Neuron (in vitro differentiated cells): ENCODE measurements around the gene DCUN1D2.

Source experiments
- H2AFZ ChIP-seq: one replicate; pipeline ENCODE4 v1.6.1; 2013; ENCODE audit warnings: low read depth, mild to moderate bottlenecking, inconsistent platforms, low read length, moderate library complexity
- H3K27me3 ChIP-seq: one replicate; pipeline ENCODE4 v1.6.1; 2013; ENCODE audit warnings: low read length; ENCODE audit not compliant: insufficient read depth
- H3K36me3 ChIP-seq: one replicate; pipeline ENCODE4 v1.6.1; 2013; ENCODE audit warnings: low read length; ENCODE audit not compliant: insufficient read depth
- H3K4me1 ChIP-seq: one replicate; pipeline ENCODE4 v1.6.1; 2013; ENCODE audit warnings: low read length; ENCODE audit not compliant: insufficient read depth
- H3K4me3 ChIP-seq: 2 replicates; pipeline ENCODE4 v1.5.1; 2013; ENCODE audit warnings: mild to moderate bottlenecking, low read length, moderate library complexity
- H3K9me3 ChIP-seq: one replicate; pipeline ENCODE4 v1.6.1; 2013; ENCODE audit warnings: low read length

DCUN1D2 gene

DNA sequence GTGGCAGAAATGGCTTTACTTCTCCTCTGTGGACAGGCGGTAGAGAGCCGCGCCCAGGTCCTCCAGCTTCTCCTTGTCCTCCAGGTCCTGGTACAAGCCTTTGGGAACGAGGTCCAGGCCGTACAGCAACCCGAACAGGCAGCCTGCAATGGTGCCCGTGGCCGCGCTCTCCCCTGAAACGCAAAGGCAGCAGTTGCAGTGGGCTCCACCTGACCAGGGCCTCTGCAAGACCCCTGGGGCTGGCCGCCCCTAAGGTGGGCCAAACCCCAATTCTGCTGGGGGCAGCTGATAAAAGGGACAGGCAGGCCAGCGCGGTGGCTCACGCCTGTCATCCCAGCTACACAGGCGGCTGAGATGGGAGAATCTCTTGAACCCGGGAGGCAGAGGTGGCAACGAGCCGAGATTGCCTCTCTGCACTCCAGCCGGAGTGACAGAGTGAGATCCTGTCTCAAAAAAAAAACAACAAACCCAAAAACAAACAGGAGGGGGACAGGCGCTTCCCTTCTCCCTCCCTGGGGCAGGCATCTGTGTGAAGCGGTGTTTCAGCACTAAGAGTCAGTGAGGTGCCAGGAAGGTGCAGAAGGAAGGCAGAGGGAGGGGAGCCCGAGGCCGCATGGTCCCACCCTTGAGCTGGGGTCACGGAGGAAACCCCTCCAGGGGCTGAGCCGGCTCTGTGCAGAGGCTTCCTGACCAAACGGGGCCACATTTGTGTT, 67.5 kb downstream of the DCUN1D2 start:
- H3K4me1 ChIP-seq, result peaks cover 2% of the 10 kb centered on the region
- no peaks in the 10 kb centered on the region for H3K36me3 ChIP-seq
- no peak overlapping the region for H2AFZ ChIP-seq
- H3K4me3 ChIP-seq, result no peak overlapping the region
- no peaks in the 10 kb centered on the region for H3K9me3 ChIP-seq
- no peaks in the 10 kb centered on the region for H3K27me3 ChIP-seq

- Histone ChIP-seq H3K36me3 (no peaks in the 10 kb centered on the region), H2AFZ (no peak overlapping the region), H3K4me3 (no peak overlapping the region), H3K9me3 (no peaks in the 10 kb centered on the region), H3K4me1 (peaks cover 8% of the 10 kb centered on the region), H3K27me3 (no peaks in the 10 kb centered on the region)
These were observed 68.7 kb downstream of the DCUN1D2 start for GRCh38 chr13:113421673-113422270.

DNA sequence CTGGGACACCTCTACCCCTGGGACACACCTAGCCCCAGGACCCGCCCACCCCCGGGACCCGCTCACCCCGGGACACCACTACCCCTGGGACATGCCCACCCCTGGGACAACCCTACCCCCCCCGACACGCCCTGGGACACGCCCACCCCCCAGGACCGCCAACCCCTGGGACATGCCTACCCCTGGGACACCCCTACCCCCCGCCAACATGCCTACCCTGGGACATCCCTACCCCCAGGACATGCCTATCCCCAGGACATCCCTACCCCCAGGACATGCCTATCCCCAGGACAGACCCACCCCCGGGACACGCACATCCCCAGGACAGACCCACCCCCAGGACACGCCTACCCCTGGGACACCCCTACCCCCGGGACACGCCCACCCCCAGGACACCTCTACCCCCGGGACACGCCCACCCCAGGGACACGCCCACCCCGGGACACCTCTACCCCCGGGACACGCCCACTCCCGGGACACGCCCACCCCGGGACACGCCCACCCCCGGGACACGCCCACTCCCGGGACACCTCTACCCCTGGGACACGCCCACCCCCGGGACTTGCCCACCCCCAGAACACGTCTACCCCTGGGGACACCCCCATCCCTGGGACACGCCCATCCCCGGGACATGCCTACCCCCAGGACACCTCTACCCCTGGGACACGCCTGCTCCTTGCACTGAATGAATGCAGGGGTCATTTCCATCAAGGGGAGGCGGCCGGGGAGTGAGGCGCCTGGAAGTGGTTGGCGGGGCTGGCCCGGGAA, 69.5 kb downstream of the DCUN1D2 start:
- no peaks in the 10 kb centered on the region for H3K9me3 ChIP-seq
- H3K36me3 ChIP-seq, result no peaks in the 10 kb centered on the region
- H2AFZ ChIP-seq, result no peak overlapping the region
- peaks cover 8% of the 10 kb centered on the region for H3K4me1 ChIP-seq
- H3K4me3 ChIP-seq, result no peak overlapping the region
- H3K27me3 ChIP-seq, result no peaks in the 10 kb centered on the region

DNA sequence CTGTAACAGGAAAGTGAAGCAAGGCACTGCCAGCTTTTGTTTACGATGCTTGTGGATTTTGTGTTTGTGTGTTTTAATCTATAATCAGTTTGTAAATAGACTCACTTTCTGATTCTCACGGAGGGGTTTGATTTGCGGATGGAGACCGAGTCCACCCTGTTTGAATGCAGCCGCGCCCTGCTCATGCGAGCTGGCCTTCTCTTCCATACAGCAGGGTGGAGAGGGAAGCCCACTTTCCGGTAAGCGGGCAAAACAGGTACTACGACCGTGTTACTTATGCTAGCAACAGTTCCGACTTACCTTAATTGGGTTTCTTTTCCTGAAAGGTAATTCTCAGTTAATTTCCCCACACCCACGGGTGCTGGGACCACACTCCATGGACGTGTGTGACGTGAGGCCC, 70.3 kb downstream of the DCUN1D2 start:
- H3K4me1 ChIP-seq, result peaks cover 8% of the 10 kb centered on the region
- no peaks in the 10 kb centered on the region for H3K9me3 ChIP-seq
- H3K27me3 ChIP-seq, result no peaks in the 10 kb centered on the region
- no peak overlapping the region for H2AFZ ChIP-seq
- no peaks in the 10 kb centered on the region for H3K36me3 ChIP-seq
- no peak overlapping the region for H3K4me3 ChIP-seq

GRCh38 chr13:113419531-113420193, 70.8 kb downstream of the DCUN1D2 start:
- no peak overlapping the region for H2AFZ ChIP-seq
- H3K36me3 ChIP-seq, result no peaks in the 10 kb centered on the region
- H3K4me3 ChIP-seq, result no peak overlapping the region
- no peaks in the 10 kb centered on the region for H3K27me3 ChIP-seq
- peaks cover 8% of the 10 kb centered on the region for H3K4me1 ChIP-seq
- no peaks in the 10 kb centered on the region for H3K9me3 ChIP-seq

GRCh38 chr13:113418722-113419049, 71.8 kb downstream of the DCUN1D2 start:
- Histone ChIP-seq H2AFZ (no peak overlapping the region), H3K4me3 (no peak overlapping the region), H3K27me3 (no peaks in the 10 kb centered on the region), H3K36me3 (no peaks in the 10 kb centered on the region), H3K9me3 (no peaks in the 10 kb centered on the region), H3K4me1 (peaks cover 8% of the 10 kb centered on the region)

GRCh38 chr13:113417836-113418721, 72.4 kb downstream of the DCUN1D2 start:
- no peaks in the 10 kb centered on the region for H3K27me3 ChIP-seq
- H3K4me3 ChIP-seq, result no peak overlapping the region
- peak overlapping the region; percentile 67 for H2AFZ ChIP-seq
- peaks cover 2% of the 10 kb centered on the region for H3K9me3 ChIP-seq
- no peaks in the 10 kb centered on the region for H3K36me3 ChIP-seq
- peaks cover 8% of the 10 kb centered on the region for H3K4me1 ChIP-seq

GRCh38 chr13:113417008-113417751, 73.3 kb downstream of the DCUN1D2 start:
- Histone ChIP-seq H3K27me3 (no peaks in the 10 kb centered on the region), H3K36me3 (no peaks in the 10 kb centered on the region), H3K9me3 (peaks cover 5% of the 10 kb centered on the region), H2AFZ (peak overlapping the region; percentile 67), H3K4me3 (no peak overlapping the region), H3K4me1 (peaks cover 8% of the 10 kb centered on the region)

GRCh38 chr13:113415825-113416224, 74.7 kb downstream of the DCUN1D2 start:
- peaks cover 6% of the 10 kb centered on the region for H3K4me1 ChIP-seq
- no peaks in the 10 kb centered on the region for H3K36me3 ChIP-seq
- H2AFZ ChIP-seq, result no peak overlapping the region
- H3K4me3 ChIP-seq, result no peak overlapping the region
- no peaks in the 10 kb centered on the region for H3K27me3 ChIP-seq
- peaks cover 5% of the 10 kb centered on the region for H3K9me3 ChIP-seq

- no peaks in the 10 kb centered on the region for H3K36me3 ChIP-seq
- no peak overlapping the region for H3K4me3 ChIP-seq
- no peaks in the 10 kb centered on the region for H3K27me3 ChIP-seq
- H2AFZ ChIP-seq, result no peak overlapping the region
- H3K9me3 ChIP-seq, result peaks cover 6% of the 10 kb centered on the region
- peaks cover 6% of the 10 kb centered on the region for H3K4me1 ChIP-seq
These were observed 75.5 kb downstream of the DCUN1D2 start for GRCh38 chr13:113415032-113415431.

DNA sequence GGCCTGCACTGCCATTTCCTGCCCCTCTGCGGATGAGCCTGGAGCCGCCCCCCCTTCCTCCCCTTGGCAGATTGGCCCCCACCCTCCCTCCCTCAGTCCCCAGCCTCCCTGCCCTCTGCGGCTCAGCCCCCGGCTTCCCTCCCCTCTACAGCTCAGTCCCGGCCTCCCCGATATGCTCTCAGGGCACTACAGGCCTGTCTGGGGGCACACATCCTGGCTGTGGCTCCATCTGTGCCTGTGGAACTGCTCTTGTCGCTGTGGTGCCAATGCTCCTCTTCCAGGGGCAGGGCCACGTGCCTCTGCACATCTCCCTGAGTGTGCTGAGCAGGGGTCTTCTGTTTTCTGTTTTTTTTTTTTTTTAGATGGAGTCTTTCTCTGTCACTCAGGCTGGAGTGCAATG, 76.2 kb downstream of the DCUN1D2 start:
- H2AFZ ChIP-seq, result no peak overlapping the region
- H3K36me3 ChIP-seq, result no peaks in the 10 kb centered on the region
- peaks cover 6% of the 10 kb centered on the region for H3K4me1 ChIP-seq
- H3K27me3 ChIP-seq, result no peaks in the 10 kb centered on the region
- no peak overlapping the region for H3K4me3 ChIP-seq
- H3K9me3 ChIP-seq, result peaks cover 9% of the 10 kb centered on the region

- Histone ChIP-seq H3K36me3 (no peaks in the 10 kb centered on the region), H3K27me3 (no peaks in the 10 kb centered on the region), H2AFZ (no peak overlapping the region), H3K9me3 (peaks cover 9% of the 10 kb centered on the region), H3K4me1 (peaks cover 6% of the 10 kb centered on the region), H3K4me3 (no peak overlapping the region)
These were observed 76.6 kb downstream of the DCUN1D2 start for GRCh38 chr13:113413898-113414282.
